HG03108 (cell line): ENCODE data around the gene ERC1.

ENCODE experiments used
- ATAC-seq: cut with Tn5 transposase; IDR thresholded peaks from one replicate; pipeline ENCODE4 v1.9.1; 2021; ENCODE audit warnings: moderate library complexity; ENCODE audit not compliant: unreplicated experiment

ERC1 gene

GRCh38 chr12:1375323-1375722 lies 384.3 kb downstream of the ERC1 start:
- ATAC-seq: no peak

GRCh38 chr12:1377117-1377516 lies 386.1 kb downstream of the ERC1 start:
- ATAC-seq: no peak

GRCh38 chr12:1377681-1378080 lies 386.7 kb downstream of the ERC1 start:
- no peak for ATAC-seq

GRCh38 chr12:1380171-1380851 lies 389.3 kb downstream of the ERC1 start:
- ATAC-seq: no peak

DNA sequence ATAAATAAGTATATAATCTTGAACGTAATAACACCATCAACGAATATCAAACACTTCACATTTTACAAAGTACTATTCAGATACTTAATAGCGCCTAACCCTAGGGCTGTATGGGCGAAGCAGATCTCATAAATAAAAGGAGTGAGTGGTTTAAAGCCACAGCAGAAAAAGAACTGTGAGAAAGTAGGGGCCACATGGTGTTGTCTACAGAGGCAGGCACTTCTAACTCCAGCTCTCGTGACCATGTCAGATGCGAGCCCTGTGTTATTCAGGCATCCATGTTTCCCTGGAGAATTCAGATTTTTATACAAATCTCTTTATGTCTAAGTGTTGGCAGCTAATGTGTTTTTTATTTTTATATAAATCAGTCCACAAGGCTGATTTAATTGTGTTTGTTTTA lies 391.1 kb downstream of the ERC1 start:
- ATAC-seq: no peak

- ATAC-seq: no peak
Observed at GRCh38 chr12:1382826-1383225, 391.8 kb downstream of the ERC1 start.

GRCh38 chr12:1383758-1384157 lies 392.7 kb downstream of the ERC1 start:
- ATAC-seq: no peak

GRCh38 chr12:1384910-1385309 lies 393.9 kb downstream of the ERC1 start:
- ATAC-seq: no peak

- ATAC-seq: no peak
Observed at GRCh38 chr12:1391722-1392121, 400.7 kb downstream of the ERC1 start.

GRCh38 chr12:1395421-1395955 lies 404.5 kb downstream of the ERC1 start:
- ATAC-seq: no peak

DNA sequence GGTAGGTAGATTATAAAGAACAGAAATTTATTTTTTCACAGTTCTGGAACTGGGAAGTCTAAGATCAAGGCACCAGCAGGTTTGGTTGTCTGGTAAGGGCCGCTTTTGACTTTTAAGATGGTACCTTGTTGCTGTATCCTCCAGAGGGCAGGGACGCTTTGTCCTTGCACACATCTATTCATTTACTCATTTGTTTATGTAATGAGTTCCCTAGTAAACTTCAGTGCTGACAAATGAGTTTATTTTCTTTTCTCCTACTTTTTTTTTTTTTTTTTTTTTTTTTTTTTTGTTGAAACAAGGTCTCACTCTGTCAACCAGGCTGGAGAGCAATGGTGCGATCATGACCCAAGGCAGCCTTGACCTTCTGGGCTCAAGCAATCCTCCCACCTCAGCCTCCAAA lies 407.6 kb downstream of the ERC1 start:
- no peak for ATAC-seq

DNA sequence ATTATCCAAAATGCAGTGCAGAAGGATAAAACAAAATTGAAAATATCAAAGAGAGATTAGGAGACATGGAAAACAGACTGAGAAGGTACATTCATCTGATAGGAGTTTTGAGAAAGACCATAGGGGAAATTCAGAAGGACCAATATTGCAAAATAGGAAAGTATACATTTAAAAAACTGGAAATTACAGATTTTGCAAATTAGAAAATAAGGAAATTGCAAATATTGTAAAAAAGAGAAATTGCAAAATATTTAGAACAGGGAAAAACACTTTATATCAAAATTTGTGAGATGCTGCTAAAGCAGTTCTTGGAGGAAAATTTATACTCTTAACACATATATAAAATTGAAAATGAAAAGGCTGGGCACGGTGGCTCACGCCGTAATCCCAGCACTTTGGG lies 410.9 kb downstream of the ERC1 start:
- no peak for ATAC-seq

DNA sequence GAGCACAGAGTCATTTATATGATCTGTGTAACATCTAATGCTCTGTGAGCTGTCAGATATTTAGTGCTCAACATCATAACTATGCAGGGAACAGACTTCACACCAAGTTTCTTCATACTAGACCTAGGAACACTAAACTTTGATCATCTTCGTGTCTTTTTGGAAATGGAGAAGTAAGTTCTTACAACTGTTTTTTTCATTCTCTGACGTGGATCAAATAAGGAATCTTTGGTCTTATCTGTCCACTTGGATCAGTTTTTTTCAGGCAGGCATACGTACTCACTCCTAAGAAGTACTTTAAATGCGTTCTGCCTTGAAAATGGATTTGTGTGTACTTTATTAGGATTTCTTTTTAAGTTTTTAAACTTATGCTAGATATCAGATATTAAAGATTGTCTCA lies 412.4 kb downstream of the ERC1 start:
- ATAC-seq: no peak

- ATAC-seq: no peak
Observed at GRCh38 chr12:1405619-1406018, 414.6 kb downstream of the ERC1 start.

DNA sequence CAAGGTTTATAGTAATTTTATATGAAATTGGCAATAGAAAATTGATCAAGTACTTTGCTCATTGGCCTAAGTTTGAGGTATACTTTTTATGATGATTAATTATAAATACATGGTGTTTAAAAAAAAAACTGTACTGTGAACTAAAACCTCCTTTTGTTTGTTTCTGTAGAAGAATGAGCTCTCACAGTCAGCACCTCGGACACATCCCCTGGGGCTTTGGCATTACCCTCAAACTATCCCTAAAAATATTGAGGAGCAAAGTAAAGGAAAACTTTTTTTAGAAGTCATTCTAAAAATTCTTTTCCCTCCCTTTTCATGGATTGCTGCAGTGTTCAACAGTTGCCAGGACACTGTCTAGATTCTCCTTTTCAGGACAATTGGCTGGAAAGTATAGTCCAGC lies 419.8 kb downstream of the ERC1 start:
- no peak for ATAC-seq

- no peak for ATAC-seq
Observed at GRCh38 chr12:1413930-1414329, 422.9 kb downstream of the ERC1 start.

DNA sequence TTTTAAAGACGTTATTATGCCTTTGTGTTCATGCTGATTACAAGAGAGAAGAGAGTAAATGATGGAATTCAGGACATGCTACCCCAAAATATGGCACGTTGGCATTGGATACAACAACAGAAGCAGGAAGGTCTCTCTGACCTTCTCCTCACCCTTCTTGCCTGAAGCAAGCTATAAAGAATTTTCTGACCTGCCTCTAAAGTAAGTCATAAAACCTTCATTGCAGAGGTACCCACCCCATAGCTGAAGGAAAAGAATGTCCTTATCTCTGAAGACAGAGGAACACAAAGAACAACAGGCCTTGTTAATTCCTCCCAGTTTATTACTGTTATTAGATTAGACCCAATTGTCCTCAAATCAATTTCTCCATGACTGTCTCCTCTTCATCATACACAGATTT lies 427.1 kb downstream of the ERC1 start:
- no peak for ATAC-seq

DNA sequence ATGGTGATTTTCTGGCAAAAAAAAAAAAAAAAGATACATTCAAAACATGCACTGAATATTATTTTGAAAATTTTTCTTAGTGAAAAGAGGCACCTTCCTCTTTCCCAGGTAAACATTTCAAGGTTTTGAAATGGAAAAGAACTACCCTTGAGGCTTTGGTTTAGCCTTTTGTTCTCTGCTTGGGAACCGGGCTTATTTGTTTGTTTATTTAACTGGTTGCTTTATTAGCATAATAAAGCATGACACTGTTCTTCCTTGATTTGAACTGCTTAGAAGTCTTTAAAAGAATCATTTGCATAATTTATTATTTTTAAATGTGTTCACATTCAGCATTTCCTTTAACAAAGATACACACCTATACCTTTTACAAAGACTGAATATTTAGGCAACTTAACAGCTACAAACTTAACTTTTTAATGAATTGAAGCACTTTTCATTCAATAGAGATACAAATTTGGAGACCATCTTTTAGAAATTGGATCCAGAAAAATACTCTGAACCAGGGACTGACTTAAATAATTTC lies 428.9 kb downstream of the ERC1 start:
- ATAC-seq: no peak

DNA sequence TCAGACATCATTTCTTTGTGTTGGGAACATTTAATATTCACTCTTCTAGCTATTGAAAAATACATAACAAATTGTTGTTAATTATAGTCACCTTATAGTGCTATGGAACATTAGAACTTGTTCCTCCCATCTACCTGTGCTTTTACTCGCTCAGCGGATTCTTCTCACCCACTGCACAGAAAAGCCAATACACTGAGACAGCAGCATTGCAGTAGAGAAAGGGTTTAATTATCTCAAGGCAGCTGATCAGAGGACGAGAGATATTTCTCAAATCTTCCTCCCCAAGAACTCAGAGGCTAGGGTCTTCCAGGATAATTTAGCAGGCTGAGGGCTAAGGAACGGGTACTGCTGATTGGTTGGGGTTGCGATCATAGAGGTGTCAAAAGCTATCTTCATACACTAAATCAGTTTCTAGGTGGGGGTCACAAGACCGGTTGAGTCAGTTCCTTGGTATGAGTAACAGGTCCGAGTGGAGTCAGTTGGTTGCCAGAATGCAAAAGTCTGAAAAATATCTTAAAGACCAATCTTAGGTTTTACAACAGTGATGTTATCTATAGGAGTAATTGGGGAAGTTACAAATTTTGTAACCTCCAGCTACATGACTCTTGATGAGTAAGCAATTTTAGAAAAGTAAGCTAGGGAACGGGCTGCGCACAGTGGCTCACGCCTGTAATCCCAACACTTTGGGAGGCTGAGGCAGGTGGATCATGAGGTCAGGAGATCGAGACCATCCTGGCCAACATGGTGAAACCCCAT lies 430.2 kb downstream of the ERC1 start:
- ATAC-seq: no peak

GRCh38 chr12:1422604-1423315 lies 431.7 kb downstream of the ERC1 start:
- peak; percentile 70 for ATAC-seq

DNA sequence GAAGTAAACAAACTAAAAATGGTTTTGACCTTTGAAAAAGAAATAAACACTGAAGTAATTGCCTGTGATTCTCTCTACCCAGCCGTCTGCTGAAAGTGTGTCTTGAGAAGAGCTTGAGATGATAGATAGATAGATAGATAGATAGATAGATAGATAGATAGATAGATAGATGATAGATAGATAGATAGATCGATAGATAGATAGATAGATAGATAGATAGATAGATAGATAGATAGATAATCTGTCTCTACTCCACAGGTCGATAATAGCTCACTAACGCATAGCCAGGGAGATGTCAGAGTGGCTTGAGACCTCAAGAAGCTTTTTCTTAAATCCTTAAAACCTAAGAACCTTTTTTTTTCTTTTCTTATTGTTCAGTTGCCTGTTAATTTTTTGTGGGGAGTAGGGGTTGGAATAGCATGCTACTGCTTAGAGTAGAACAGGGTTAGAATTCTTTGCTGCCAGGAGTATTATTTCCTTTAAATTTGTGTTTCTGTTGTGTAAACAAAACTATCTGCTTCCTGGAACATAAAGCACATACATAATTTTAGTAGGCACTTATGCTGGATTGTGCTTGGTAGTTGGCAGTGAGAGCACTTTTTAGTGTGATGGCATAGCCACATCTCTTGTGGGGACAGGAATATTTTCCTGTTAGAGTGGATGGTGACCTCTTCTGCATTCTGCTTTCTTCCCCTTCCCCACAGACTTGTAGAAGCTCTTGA lies 433.8 kb downstream of the ERC1 start:
- ATAC-seq: no peak
